Endothelial cell of umbilical vein (primary cell): ENCODE results near the gene GEMIN7. TPM values are rescaled to one million over a fixed set of nuclear protein-coding genes. Genes with fewer than 3 reads are reported as not detected.
"Not testable (repeated sequence)": the region's sequence is repeated elsewhere in the genome, so short reads cannot be mapped to it uniquely, and the experiment has no call there.

Source experiments
- BruUV-seq: library from RNA; stranded (reverse); fragments of 400-500 nt; replicated peaks from 2 replicates; lab custom pipeline; 2021; lab: Mats Ljungman, UMichigan
- CTCF ChIA-PET: fragments of 300-600, 350-600 bp; sonication (Branson Sonifier 250); formaldehyde crosslinking; loops from one replicate; lab custom pipeline; 2021; ENCODE audit warnings: antibody characterized with exemption, inconsistent platforms; lab: Charles Lee
- POLR2A ChIA-PET: fragments of 300-600, 350-600 bp; sonication (Branson Sonifier 250); formaldehyde crosslinking; loops from one replicate; lab custom pipeline; 2021; ENCODE audit warnings: antibody characterized with exemption, inconsistent platforms; lab: Charles Lee
- DNase-seq: peaks from one replicate; pipeline ENCODE4 v3.0.0-alpha.2; 2011; ENCODE audit warnings: low read depth, low spot score
- FAIRE-seq: peaks from 2 replicates; lab custom pipeline; 2011; peaks lifted over from hg19 to GRCh38; lab: Jason Lieb, UNC
- H2AFZ ChIP-seq: 2 replicates; pipeline ENCODE4 v1.6.0; 2012; ENCODE audit warnings: low read depth, low read length, control low read depth, inconsistent platforms
- H3K27ac ChIP-seq: 2 replicates; pipeline ENCODE4 v1.5.1; 2011; ENCODE audit warnings: low read depth, mild to moderate bottlenecking, control low read depth, low read length, moderate library complexity; ENCODE audit not compliant: insufficient read depth
- H3K27me3 ChIP-seq, 2 experiments: 2 replicates each; pipeline versions ENCODE4 v1.6.0 to v1.6.1; 2011; ENCODE audit warnings: low read length in 2 of 2, mixed read lengths in 1 of 2; ENCODE audit not compliant: control insufficient read depth in 2 of 2, insufficient read depth in 2 of 2
- H3K36me3 ChIP-seq, 2 experiments: 2 replicates in 1 of 2; 3 replicates in 1 of 2; pipeline ENCODE4 v1.5.1; 2011; ENCODE audit warnings: low read length in 2 of 2, mild to moderate bottlenecking in 1 of 2, moderate library complexity in 1 of 2; ENCODE audit not compliant: control insufficient read depth in 2 of 2, insufficient read depth in 2 of 2; ENCODE audit errors: extremely low read depth in 1 of 2
- H3K4me1 ChIP-seq: 3 replicates; pipeline ENCODE4 v1.5.1; 2011; ENCODE audit warnings: mild to moderate bottlenecking, low read length; ENCODE audit not compliant: control insufficient read depth, insufficient read depth; ENCODE audit errors: extremely low read depth
- H3K4me2 ChIP-seq: 2 replicates; pipeline ENCODE4 v1.6.1; 2011; ENCODE audit warnings: low read length, control low read depth, mixed read lengths; ENCODE audit not compliant: insufficient read depth
- H3K4me3 ChIP-seq, 3 experiments: fragments of 200-600 bp in 1 of 3; sonication (generic), shearing (Covaris generic) in 1 of 3; replicated peaks in 1 of 3; 2 replicates each; pipeline ENCODE4 v1.5.1; 2011 to 2016; ENCODE audit warnings: control low read depth in 3 of 3, low read length in 3 of 3, mild to moderate bottlenecking in 2 of 3, inconsistent platforms in 1 of 3, low read depth in 1 of 3, moderate library complexity in 1 of 3; ENCODE audit not compliant: insufficient read depth in 1 of 3
- H3K79me2 ChIP-seq: 2 replicates; pipeline ENCODE4 v1.6.0; 2012; ENCODE audit warnings: low read length, inconsistent platforms; ENCODE audit not compliant: control insufficient read depth, insufficient read depth
- H3K9ac ChIP-seq: replicated peaks from 2 replicates; pipeline ENCODE3; 2011; ENCODE audit warnings: low read length, control low read depth; ENCODE audit not compliant: insufficient read depth; ENCODE audit errors: extremely low read depth
- H3K9me1 ChIP-seq: replicated peaks from 3 replicates; pipeline ENCODE4 v1.6.0; 2011; ENCODE audit warnings: mild to moderate bottlenecking, low read length; ENCODE audit not compliant: control insufficient read depth, insufficient read depth; ENCODE audit errors: extremely low read depth
- H3K9me3 ChIP-seq: replicated peaks from 2 replicates; pipeline ENCODE4 v1.5.1; 2012; ENCODE audit warnings: low read length, inconsistent platforms; ENCODE audit not compliant: control insufficient read depth, insufficient read depth
- H4K20me1 ChIP-seq: replicated peaks from 2 replicates; pipeline ENCODE3; 2011; ENCODE audit warnings: mild to moderate bottlenecking, low read length; ENCODE audit not compliant: control insufficient read depth, insufficient read depth; ENCODE audit errors: extremely low read depth
- FOS ChIP-seq: IDR thresholded peaks from 2 replicates; pipeline ENCODE4 v1.6.1; 2011; ENCODE audit warnings: mild to moderate bottlenecking, low read length, moderate library complexity, borderline replicate concordance; ENCODE audit not compliant: insufficient read depth
- GATA2 ChIP-seq: IDR thresholded peaks from 2 replicates; pipeline ENCODE4 v1.7.0; 2011; ENCODE audit warnings: low read depth, mild to moderate bottlenecking, moderate library complexity, mixed read lengths, low read length; ENCODE audit not compliant: insufficient read length, insufficient read depth
- JUN ChIP-seq: IDR thresholded peaks from 2 replicates; pipeline ENCODE4 v1.6.1; 2011; ENCODE audit warnings: borderline replicate concordance, low read depth; ENCODE audit not compliant: insufficient read length, insufficient read depth
- MAX ChIP-seq: IDR thresholded peaks from 2 replicates; pipeline ENCODE4 v1.6.1; 2011; ENCODE audit not compliant: insufficient read depth, insufficient read length
- MYC ChIP-seq: IDR thresholded peaks from one replicate; pipeline ENCODE4 v1.6.1; 2011; ENCODE audit warnings: mild to moderate bottlenecking, low read depth, low read length
- POLR2A ChIP-seq: IDR thresholded peaks from 2 replicates; pipeline ENCODE4 v1.6.1; 2012; ENCODE audit warnings: low read depth, mild to moderate bottlenecking, control low read depth, low read length
- POLR2AphosphoS5 ChIP-seq: IDR thresholded peaks from 2 replicates; pipeline ENCODE4 v1.6.1; 2012; ENCODE audit warnings: low read depth, mild to moderate bottlenecking, control low read depth, low read length, moderate library complexity; ENCODE audit not compliant: insufficient read depth
- dilution Hi-C: fragments of 300-500 bp; cut with MboI; formaldehyde crosslinking; loops from one replicate; pipeline ENCODE4 v1.15.0; 2019; ENCODE audit warnings: low sequenced_read_pairs; ENCODE audit not compliant: extremely low pct_ligation_motif_present
- intact Hi-C: fragments of 100-400 bp; cut with micrococcal nuclease; formaldehyde crosslinking; loops from one replicate; pipeline ENCODE4 v1.10.0; 2022
- polyA plus RNA-seq, 4 experiments: library from polyadenylated mRNA; depleted of rRNA in 3 of 4; stranded (reverse) in 3 of 4; unstranded in 1 of 4; fragments of >200 nt; gene quantifications; 2 replicates each; pipeline versions ENCODE4 v1.2.1 to v1.2.3, GENCODE V29; 2011 to 2012; ENCODE audit warnings: missing spikeins in 1 of 4
- total RNA-seq: library from RNA; stranded (reverse); gene quantifications from 2 replicates; pipeline ENCODE4 v1.2.3, GENCODE V29; 2021

Gene GEMIN7
- total and polyA plus RNA-seq, 2 donors (not counting 3 experiments of a cell fraction or from before 2014, with no cell fraction given): 34.2 to 53.7 TPM

GRCh38 chr19:45104658-45105349 is 25.7 kb downstream of the GEMIN7 start:
- Histone ChIP-seq H3K36me3 (no peaks in the 10 kb centered on the region), H3K27ac (no peak overlapping the region), H3K9me3 (no peaks in the 10 kb centered on the region), H3K4me1 (no peaks in the 10 kb centered on the region), H4K20me1 (no peaks in the 10 kb centered on the region), H2AFZ (no peak overlapping the region), H3K4me3 (no peak overlapping the region), H3K4me2 (no peak overlapping the region), H3K9me1 (no peaks in the 10 kb centered on the region), H3K79me2 (peaks cover 78% of the 10 kb centered on the region), H3K9ac (no peak overlapping the region), H3K27me3 (no peaks in the 10 kb centered on the region)
- CTCF ChIA-PET: interaction anchor here (1.1 kb wide), 1 partner anchor 16 kb away, joined by 3 read pairs; no protein-coding TSS in a partner anchor
- BruUV-seq: no TSS peak
- DNase-seq: no peak
- FAIRE-seq: no peak
- POLR2A ChIA-PET: no interaction called here
- intact Hi-C loops (no loop called here), dilution Hi-C loops (no loop called here)
- no peak for TF ChIP-seq JUN
- no peak for TF ChIP-seq GATA2
- TF ChIP-seq POLR2A: no peak
- TF ChIP-seq FOS: no peak
- no peak for TF ChIP-seq MYC
- no peak for TF ChIP-seq POLR2AphosphoS5
- TF ChIP-seq MAX: no peak

GRCh38 chr19:45106363-45106762 is 27.3 kb downstream of the GEMIN7 start:
- dilution Hi-C loops, BruUV-seq, H3K9ac ChIP-seq, DNase-seq, H3K27ac ChIP-seq, POLR2A ChIA-PET, H3K36me3 ChIP-seq, H2AFZ ChIP-seq, H3K9me1 ChIP-seq, CTCF ChIA-PET, H3K9me3 ChIP-seq, FAIRE-seq, H4K20me1 ChIP-seq, H3K4me3 ChIP-seq, H3K4me2 ChIP-seq, H3K4me1 ChIP-seq, H3K27me3 ChIP-seq, intact Hi-C loops: not testable (repeated sequence)
- peaks cover 68% of the 10 kb centered on the region for H3K79me2 ChIP-seq
